IMR-90 (cell line): ENCODE data around the gene TNFRSF9. TPM values are rescaled to one million over a fixed set of nuclear protein-coding genes. Genes with fewer than 3 reads are reported as not detected.

Experiments
- ATAC-seq: fragments of 200-7000 bp; cut with Tn5 transposase; 2 replicates; pipeline ENCODE4 v1.9.1; 2020; ENCODE audit warnings: low read depth, mild to moderate bottlenecking, moderate library complexity
- BruUV-seq: library from RNA; stranded (reverse); fragments of 400-500 nt; replicated peaks from 2 replicates; lab custom pipeline; 2021; lab: Mats Ljungman, UMichigan
- CTCF ChIA-PET: fragments of 300-600 bp; formaldehyde crosslinking; extraction: SDS; loops from one replicate; lab custom pipeline; 2021; ENCODE audit warnings: antibody characterized with exemption; lab: Yijun Ruan, JAX
- POLR2A ChIA-PET: fragments of 300-600 bp; sonication (Branson Sonifier 250); formaldehyde crosslinking; loops from one replicate; lab custom pipeline; 2022; ENCODE audit warnings: antibody characterized with exemption; ENCODE audit not compliant: unreplicated experiment; lab: Charles Lee
- DNase-seq: peaks from one replicate; pipeline ENCODE4 v3.0.0; 2013
- H2AFZ ChIP-seq: replicated peaks from 2 replicates; pipeline ENCODE3; 2013; ENCODE audit warnings: low read length, mild to moderate bottlenecking; ENCODE audit not compliant: poor library complexity
- H2AK5ac ChIP-seq: 2 replicates; pipeline ENCODE4 v1.6.1; 2013; ENCODE audit warnings: low read depth, low read length, inconsistent platforms
- H2AK9ac ChIP-seq: replicated peaks from 2 replicates; pipeline ENCODE3; 2013; ENCODE audit warnings: mild to moderate bottlenecking, low read depth, low read length, moderate library complexity; ENCODE audit not compliant: poor library complexity
- H2BK120ac ChIP-seq: 2 replicates; pipeline ENCODE4 v1.6.1; 2013; ENCODE audit warnings: low read depth, low read length, inconsistent platforms
- H2BK15ac ChIP-seq: 3 replicates; pipeline ENCODE4 v1.6.1; 2013; ENCODE audit warnings: low read depth, low read length, inconsistent platforms
- H2BK20ac ChIP-seq: 2 replicates; pipeline ENCODE4 v1.6.1; 2013; ENCODE audit warnings: low read depth, mild to moderate bottlenecking, inconsistent platforms, low read length, moderate library complexity
- H2BK5ac ChIP-seq: 2 replicates; pipeline ENCODE4 v1.6.1; 2013; ENCODE audit warnings: mild to moderate bottlenecking, low read depth, low read length, inconsistent platforms; ENCODE audit not compliant: poor library complexity, severe bottlenecking
- H3K14ac ChIP-seq: replicated peaks from 2 replicates; pipeline ENCODE4 v1.6.1; 2013; ENCODE audit warnings: low read depth, low read length, inconsistent platforms
- H3K18ac ChIP-seq: 2 replicates; pipeline ENCODE4 v1.6.1; 2013; ENCODE audit warnings: low read depth, low read length, control low read depth
- H3K23ac ChIP-seq: 2 replicates; pipeline ENCODE4 v1.6.1; 2013; ENCODE audit warnings: low read depth, low read length, inconsistent platforms
- H3K27ac ChIP-seq: 2 replicates; pipeline ENCODE4 v1.5.1; 2013; ENCODE audit warnings: mild to moderate bottlenecking, control low read depth, low read length; ENCODE audit not compliant: insufficient read depth
- H3K27me3 ChIP-seq: 2 replicates; pipeline ENCODE4 v1.6.1; 2013; ENCODE audit warnings: low read length; ENCODE audit not compliant: control insufficient read depth, insufficient read depth
- H3K36me3 ChIP-seq: 2 replicates; pipeline ENCODE4 v1.6.1; 2013; ENCODE audit warnings: low read length, mixed read lengths; ENCODE audit not compliant: control insufficient read depth, insufficient read depth
- H3K4ac ChIP-seq: 2 replicates; pipeline ENCODE4 v1.6.1; 2013; ENCODE audit warnings: low read depth, low read length, inconsistent platforms
- H3K4me1 ChIP-seq: 2 replicates; pipeline ENCODE4 v1.6.1; 2013; ENCODE audit warnings: low read length, mixed read lengths; ENCODE audit not compliant: control insufficient read depth, insufficient read depth
- H3K4me2 ChIP-seq: 2 replicates; pipeline ENCODE4 v1.6.1; 2013; ENCODE audit warnings: low read depth, mild to moderate bottlenecking, control low read depth, low read length, moderate library complexity
- H3K4me3 ChIP-seq: 2 replicates; pipeline ENCODE4 v1.5.1; 2013; ENCODE audit warnings: low read depth, mild to moderate bottlenecking, control low read depth, low read length, moderate library complexity; ENCODE audit not compliant: insufficient read depth
- H3K56ac ChIP-seq: 2 replicates; pipeline ENCODE4 v1.6.1; 2013; ENCODE audit warnings: low read length, inconsistent platforms; ENCODE audit not compliant: insufficient read depth; ENCODE audit errors: extremely low read depth
- H3K79me1 ChIP-seq, 2 experiments: 2 replicates each; pipeline ENCODE4 v1.6.1; 2013; ENCODE audit warnings: low read length in 2 of 2, inconsistent platforms in 1 of 2, low read depth in 1 of 2
- H3K9ac ChIP-seq: 2 replicates; pipeline ENCODE4 v1.6.1; 2013; ENCODE audit warnings: low read depth, low read length, control low read depth
- H3K9me1 ChIP-seq: 2 replicates; pipeline ENCODE4 v1.6.1; 2013; ENCODE audit warnings: low read length, inconsistent platforms; ENCODE audit not compliant: insufficient read depth
- H3K9me3 ChIP-seq: 2 replicates; pipeline ENCODE4 v1.6.1; 2013; ENCODE audit warnings: low read length; ENCODE audit not compliant: control insufficient read depth, insufficient read depth
- H4K20me1 ChIP-seq: 2 replicates; pipeline ENCODE4 v1.6.1; 2013; ENCODE audit warnings: low read length, inconsistent platforms; ENCODE audit not compliant: insufficient read depth
- H4K5ac ChIP-seq: 2 replicates; pipeline ENCODE4 v1.6.1; 2013; ENCODE audit warnings: mild to moderate bottlenecking, low read depth, low read length, control low read depth
- H4K8ac ChIP-seq, 2 experiments: 2 replicates each; pipeline ENCODE4 v1.6.1; 2013; ENCODE audit warnings: low read depth in 2 of 2, low read length in 2 of 2, control low read depth in 1 of 2, inconsistent platforms in 1 of 2
- H4K91ac ChIP-seq: 2 replicates; pipeline ENCODE4 v1.6.1; 2013; ENCODE audit warnings: low read depth, low read length, inconsistent platforms; ENCODE audit not compliant: insufficient read depth
- FOS ChIP-seq: fragments of 150-350 bp; IDR thresholded peaks from 2 replicates; pipeline ENCODE4 v1.6.1; 2016; ENCODE audit warnings: low read depth, low read length
- RFX5 ChIP-seq: IDR thresholded peaks from 2 replicates; pipeline ENCODE4 v1.8.0; 2012; ENCODE audit warnings: low read depth, mild to moderate bottlenecking, low read length, moderate library complexity
- WGBS, 2 experiments: methylation state at CpG; one replicate each; pipeline versions ENCODE4 v1.1.5 to v1.1.7; 2013; ENCODE audit warnings: missing lambda C conversion rate in 2 of 2; ENCODE audit not compliant: insufficient read length in 1 of 2; ENCODE audit errors: extremely low coverage in 2 of 2; 5-methylcytosine and 5-hydroxymethylcytosine counted together
- dilution Hi-C: fragments of 300-500 bp; cut with HindIII; formaldehyde crosslinking; loops from one replicate; pipeline ENCODE4 v1.14.3; 2018; ENCODE audit warnings: low sequenced_read_pairs; ENCODE audit not compliant: unreplicated experiment
- in situ Hi-C: fragments of 300-500 bp; cut with MboI; formaldehyde crosslinking; loops from 3 replicates; pipeline ENCODE4 v1.14.3; 2019; ENCODE audit warnings: low sequenced_read_pairs, inconsistent platforms, mixed read lengths
- intact Hi-C: fragments of 100-400 bp; cut with micrococcal nuclease; formaldehyde crosslinking; loops from 2 replicates; pipeline ENCODE4 v1.10.0; 2022
- polyA plus RNA-seq, 3 experiments: library from polyadenylated mRNA; depleted of rRNA; stranded (reverse); fragments of >200 nt; gene quantifications; 2 replicates each; pipeline ENCODE4 v1.2.3, GENCODE V29; 2012; ENCODE audit warnings: low replicate concordance in 1 of 3
- total RNA-seq: library from RNA; depleted of rRNA; stranded (reverse); fragments of >200 nt; gene quantifications from 2 replicates; pipeline ENCODE4 v1.2.3, GENCODE V29; 2012

The TNFRSF9 gene
- total and polyA plus RNA-seq, 2 of the 4 experiments (the other 2 are of a cell fraction), result 0.43 to 0.72 TPM

DNA sequence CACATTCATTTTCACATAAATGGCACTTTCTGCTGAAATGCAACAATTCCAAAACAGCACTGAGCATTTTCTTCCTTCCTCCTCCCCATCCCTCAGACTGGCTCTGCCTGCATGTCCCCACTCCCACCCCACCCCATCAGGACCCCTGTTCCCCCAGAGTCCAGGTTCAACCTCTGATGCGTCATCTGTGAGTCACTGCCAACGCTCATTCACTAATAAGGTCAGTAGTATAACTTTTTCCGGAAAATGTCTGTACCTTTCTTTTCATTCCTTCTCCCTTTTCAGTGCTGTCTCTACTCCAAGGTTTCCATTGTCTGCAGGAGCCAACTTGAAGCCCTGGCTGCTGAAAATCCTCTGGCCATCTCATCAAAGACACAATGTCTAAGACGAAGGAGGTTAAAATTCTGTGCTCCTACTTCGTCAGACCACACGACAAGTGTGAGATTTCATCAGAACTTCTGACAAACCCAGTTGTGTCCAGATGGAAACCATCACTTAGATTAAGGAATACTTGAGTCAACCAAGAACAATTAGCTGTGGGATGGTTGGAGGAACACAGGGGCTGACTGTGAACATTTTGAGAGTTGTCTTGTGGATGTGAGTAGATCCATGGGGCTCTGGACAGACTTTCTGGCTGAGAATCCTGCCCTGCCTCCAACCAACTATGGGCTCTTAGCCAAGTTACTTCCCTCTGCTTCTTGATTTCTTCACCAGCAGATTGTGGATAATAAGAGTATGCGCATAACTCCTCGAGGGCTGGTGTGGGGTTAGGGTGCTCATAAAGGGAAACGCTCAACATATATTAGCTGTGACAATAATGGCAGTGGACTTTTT, 52.2 kb downstream of the TNFRSF9 start:
- no peaks in the 10 kb centered on the region for H3K4me1 ChIP-seq
- H3K18ac ChIP-seq, result no peak overlapping the region
- H3K79me1 ChIP-seq, result no peaks in the 10 kb centered on the region
- H2BK5ac ChIP-seq, result no peak overlapping the region
- H3K56ac ChIP-seq, result no peak overlapping the region
- DNase-seq (peak; percentile 56), ATAC-seq (no peak; the same call in 1 of the 2 replicates)
- ChIA-PET POLR2A (no interaction called here), CTCF (no interaction called here)
- intact Hi-C loops, result no loop called here
- no peak overlapping the region for H4K91ac ChIP-seq
- H3K27me3 ChIP-seq, result peaks cover 6% of the 10 kb centered on the region; the same call in 1 of the 2 replicates
- H3K9ac ChIP-seq, result no peak overlapping the region
- H3K27ac ChIP-seq, result no peak overlapping the region
- dilution Hi-C loops, result no loop called here
- no peak overlapping the region for H2AFZ ChIP-seq
- H4K8ac ChIP-seq, result no peak overlapping the region
- peaks cover 2% of the 10 kb centered on the region; the same call in 1 of the 2 replicates for H3K9me3 ChIP-seq
- no peak overlapping the region for H3K4me2 ChIP-seq
- H2BK20ac ChIP-seq, result no peak overlapping the region
- BruUV-seq, result no TSS peak
- H4K5ac ChIP-seq, result no peak overlapping the region
- no peak overlapping the region for H2BK15ac ChIP-seq
- no peak overlapping the region for H3K23ac ChIP-seq
- TF ChIP-seq RFX5, result no peak
- TF ChIP-seq FOS, result no peak
- no peak overlapping the region for H2AK5ac ChIP-seq
- H3K36me3 ChIP-seq, result no peaks in the 10 kb centered on the region
- in situ Hi-C loops, result no loop called here
- no peak overlapping the region for H3K14ac ChIP-seq
- no peak overlapping the region for H3K4ac ChIP-seq
- H3K9me1 ChIP-seq, result no peaks in the 10 kb centered on the region
- 48% methylated on average over 5 of the region's 9 CpGs; no CpG with 5 or more reads in 1 of the 2 experiments for WGBS, 2 experiments
- no peak overlapping the region for H2BK120ac ChIP-seq
- no peaks in the 10 kb centered on the region for H4K20me1 ChIP-seq
- H3K4me3 ChIP-seq, result no peak overlapping the region
- H2AK9ac ChIP-seq, result no peak overlapping the region
